HG03135 (cell line): ENCODE results near the gene HS6ST3.
"Not testable (repeated sequence)": the region's sequence is repeated elsewhere in the genome, so short reads cannot be mapped to it uniquely, and the experiment has no call there.

Experiments used
- ATAC-seq: cut with Tn5 transposase; IDR thresholded peaks from one replicate; pipeline ENCODE4 v1.9.1; 2021; ENCODE audit warnings: mild to moderate bottlenecking, moderate library complexity; ENCODE audit not compliant: unreplicated experiment

The HS6ST3 gene

GRCh38 chr13:96524398-96525020 is 434.6 kb downstream of the HS6ST3 start:
- not testable (repeated sequence) for ATAC-seq

GRCh38 chr13:96525715-96526114 is 435.8 kb downstream of the HS6ST3 start:
- ATAC-seq: no peak

GRCh38 chr13:96527497-96527896 is 437.6 kb downstream of the HS6ST3 start:
- ATAC-seq: no peak

GRCh38 chr13:96532804-96533203 is 442.9 kb downstream of the HS6ST3 start:
- no peak for ATAC-seq

- ATAC-seq: no peak
Observed at GRCh38 chr13:96533408-96533807, 443.5 kb downstream of the HS6ST3 start.

GRCh38 chr13:96539791-96540190 is 449.9 kb downstream of the HS6ST3 start:
- no peak for ATAC-seq

GRCh38 chr13:96540670-96541069 is 450.8 kb downstream of the HS6ST3 start:
- no peak for ATAC-seq

- no peak for ATAC-seq
Observed at GRCh38 chr13:96542986-96543385, 453.1 kb downstream of the HS6ST3 start.

- no peak for ATAC-seq
Observed at GRCh38 chr13:96544957-96545356, 455.1 kb downstream of the HS6ST3 start.

GRCh38 chr13:96546463-96546862 is 456.6 kb downstream of the HS6ST3 start:
- ATAC-seq: no peak

- no peak for ATAC-seq
Observed at GRCh38 chr13:96551546-96551945, 461.6 kb downstream of the HS6ST3 start.

GRCh38 chr13:96552559-96552958 is 462.7 kb downstream of the HS6ST3 start:
- ATAC-seq: no peak

GRCh38 chr13:96553796-96554195 is 463.9 kb downstream of the HS6ST3 start:
- no peak for ATAC-seq

GRCh38 chr13:96573563-96573962 is 483.7 kb downstream of the HS6ST3 start:
- no peak for ATAC-seq

GRCh38 chr13:96575423-96576320 is 485.8 kb downstream of the HS6ST3 start:
- ATAC-seq: no peak

- ATAC-seq: no peak
Observed at GRCh38 chr13:96581741-96582140, 491.8 kb downstream of the HS6ST3 start.

- ATAC-seq: no peak
Observed at GRCh38 chr13:96615252-96615651, 525.3 kb downstream of the HS6ST3 start.

GRCh38 chr13:96617528-96617927 is 527.6 kb downstream of the HS6ST3 start:
- ATAC-seq: no peak

GRCh38 chr13:96621634-96622183 is 531.8 kb downstream of the HS6ST3 start:
- no peak for ATAC-seq

GRCh38 chr13:96629331-96629730 is 539.4 kb downstream of the HS6ST3 start:
- no peak for ATAC-seq

GRCh38 chr13:96632536-96633320 is 542.8 kb downstream of the HS6ST3 start:
- ATAC-seq: no peak
